ENCODE measurements around the gene FHOD1. TPM values are rescaled to one million over a fixed set of nuclear protein-coding genes. Genes with fewer than 3 reads are reported as not detected.

Gene FHOD1
- total RNA-seq, 1 experiment from 2014 or later: 45.5 TPM

GRCh38 chr16:67246756-67247191 is 507 bp downstream of the FHOD1 start:
- intact Hi-C loops (cut with micrococcal nuclease): loop anchor here (10.0 kb wide), 1 partner anchor 52 kb away; the partner anchor contains the start of genes E2F4, ELMO3 and EXOC3L1
- BruUV-seq (replicated peaks): TSS peak; percentile 25
- H3K79me2 ChIP-seq (ENCODE audit: low read length): peaks cover 48% of the 10 kb centered on the region
- no peaks in the 10 kb centered on the region for H3K36me3 ChIP-seq (ENCODE audit: low read depth, low read length)
- H2AFZ ChIP-seq (ENCODE audit: low read length): peak overlapping the region; percentile 70
- no peaks in the 10 kb centered on the region for H3K9me3 ChIP-seq (ENCODE audit: low read length)
- POLR2A ChIA-PET (ENCODE audit: unreplicated experiment): interaction anchor here (0.6 to 0.7 kb wide), 4 partner anchors 64 to 479 kb away, joined by 3 to 8 read pairs (median 4); no protein-coding TSS in a partner anchor
- H4K20me1 ChIP-seq (ENCODE audit: low read length): no peaks in the 10 kb centered on the region
- H3F3A ChIP-seq (ENCODE audit: low read length, unreplicated experiment): peaks cover 10% of the 10 kb centered on the region
- peak overlapping the region; percentile 95 for H3K4me2 ChIP-seq (ENCODE audit: low read length)
- peaks cover 54% of the 10 kb centered on the region for H3K4me1 ChIP-seq (ENCODE audit: insufficient read depth, low read length)
- peak overlapping the region; percentile 16 for H3K27ac ChIP-seq (ENCODE audit: low read length)
- peak; percentile 40 for ATAC-seq
- DNase-seq: peak; percentile 83
- CTCF ChIA-PET: interaction anchor here (0.6 to 1.7 kb wide), 7 partner anchors 14 to 226 kb away, joined by 3 to 21 read pairs (median 5); no protein-coding TSS in a partner anchor
- no peaks in the 10 kb centered on the region for H3K9me2 ChIP-seq (replicated peaks; ENCODE audit: low read length)
- H3K9ac ChIP-seq (ENCODE audit: low read length): peak overlapping the region; percentile 72
- no peaks in the 10 kb centered on the region for H3K27me3 ChIP-seq (ENCODE audit: low read length)
- H3K4me3 ChIP-seq (ENCODE audit: low read length): peak overlapping the region; percentile 89
- TF ChIP-seq EZH2 (IDR thresholded peaks at IDR 0.05; ENCODE audit: low read length, unreplicated experiment): no peak
- no peak for TF ChIP-seq CTCF (conservative IDR thresholded peaks at IDR 0.05; ENCODE audit: low read depth, low read length)
- TF ChIP-seq EZH2phosphoT487 (IDR thresholded peaks at IDR 0.05; ENCODE audit: borderline replicate concordance, low read length): no peak

- H3K4me1 ChIP-seq (ENCODE audit: insufficient read depth, low read length): peaks cover 60% of the 10 kb centered on the region
- H3K9ac ChIP-seq (ENCODE audit: low read length): peak overlapping the region; percentile 60
- H3K4me2 ChIP-seq (ENCODE audit: low read length): peak overlapping the region; percentile 95
- no peaks in the 10 kb centered on the region for H3K9me2 ChIP-seq (replicated peaks; ENCODE audit: low read length)
- peaks cover 15% of the 10 kb centered on the region for H3F3A ChIP-seq (ENCODE audit: low read length, unreplicated experiment)
- peaks cover 48% of the 10 kb centered on the region for H3K79me2 ChIP-seq (ENCODE audit: low read length)
- no peaks in the 10 kb centered on the region for H3K9me3 ChIP-seq (ENCODE audit: low read length)
- CTCF ChIA-PET: interaction anchor here (1.1 to 1.4 kb wide), 3 partner anchors 31 to 153 kb away, joined by 3 to 5 read pairs (median 4); no protein-coding TSS in a partner anchor
- H3K4me3 ChIP-seq (ENCODE audit: low read length): peak overlapping the region; percentile 89
- intact Hi-C loops (cut with micrococcal nuclease): loop anchor here (10.0 kb wide), 1 partner anchor 51 kb away; the partner anchor contains the start of genes E2F4, ELMO3 and EXOC3L1
- H4K20me1 ChIP-seq (ENCODE audit: low read length): no peaks in the 10 kb centered on the region
- H3K27me3 ChIP-seq (ENCODE audit: low read length): no peaks in the 10 kb centered on the region
- DNase-seq (peak; percentile 55), ATAC-seq (peak; percentile 11)
- POLR2A ChIA-PET (ENCODE audit: unreplicated experiment): interaction anchor here (0.6 kb wide), 3 partner anchors 57 to 478 kb away, joined by 3 to 8 read pairs (median 4); no protein-coding TSS in a partner anchor
- BruUV-seq (replicated peaks): no TSS peak
- peak overlapping the region; percentile 64 for H2AFZ ChIP-seq (ENCODE audit: low read length)
- peak overlapping the region; percentile 88 for H3K27ac ChIP-seq (ENCODE audit: low read length)
- TF ChIP-seq EZH2phosphoT487 (IDR thresholded peaks at IDR 0.05; ENCODE audit: borderline replicate concordance, low read length) (no peak), CTCF (conservative IDR thresholded peaks at IDR 0.05; ENCODE audit: low read depth, low read length) (peak; percentile 43)
- H3K36me3 ChIP-seq (ENCODE audit: low read depth, low read length): no peaks in the 10 kb centered on the region
Measured at GRCh38 chr16:67246081-67246755, 1.1 kb downstream of the FHOD1 start.
